ENCODE measurements around the gene NKX2-3. TPM values are rescaled to one million over a fixed set of nuclear protein-coding genes. Genes with fewer than 3 reads are reported as not detected.

NKX2-3 gene
- polyA plus RNA-seq, 3 donors: not detected

DNA sequence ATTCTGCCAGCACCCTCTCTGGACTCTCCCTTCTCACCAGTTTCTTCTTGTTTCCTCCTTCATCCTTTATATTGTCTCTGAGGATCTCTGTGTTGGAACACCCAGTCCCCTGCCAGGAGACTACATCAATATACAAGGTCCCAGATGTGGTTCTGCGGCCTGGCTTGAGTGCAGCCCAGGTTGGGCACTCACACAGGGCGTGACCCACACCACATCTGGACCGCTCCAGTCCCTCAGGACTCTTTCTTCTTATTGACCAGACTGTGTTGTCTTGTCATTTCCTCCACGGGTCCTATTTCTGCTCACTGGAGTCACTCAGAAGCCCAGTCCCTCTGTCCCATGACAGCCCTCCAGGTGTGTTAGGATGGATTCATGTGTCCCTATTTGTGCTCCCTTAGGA is 26.0 kb downstream of the NKX2-3 start:
- Mint-ChIP-seq H3K4me3 (no peak overlapping the region), H3K9me3 (no peaks in the 10 kb centered on the region), H3K27ac (peak overlapping the region in 1 of 7 donors; percentile 1), H3K36me3 (no peaks in the 10 kb centered on the region), H3K27me3 (ENCODE audit: low read depth in 3 of 3) (peaks cover 4 to 10% (median 4%) of the 10 kb centered on the region in 3 donors), H3K4me1 (peaks cover 10% of the 10 kb centered on the region)
- intact Hi-C loops (cut with micrococcal nuclease): no loop called here
- Histone ChIP-seq H3K9me3 (replicated peaks in 1 of 2; ENCODE audit: control insufficient read depth in 1 of 2, insufficient read depth in 1 of 2, low read length in 2 of 2) (no peaks in the 10 kb centered on the region), H3K4me2 (replicated peaks; ENCODE audit: extremely low read depth, low read length, poor library complexity, severe bottlenecking) (no peak overlapping the region), H3K4me3 (replicated peaks in 1 of 3; ENCODE audit: low read depth in 2 of 3, low read length in 3 of 3) (no peak overlapping the region), H2AFZ (ENCODE audit: insufficient read depth, low read depth, low read length, poor library complexity, severe bottlenecking) (no peak overlapping the region), H3K4me1 (ENCODE audit: control insufficient read depth in 1 of 2, insufficient read depth in 2 of 2, low read length in 2 of 2) (no peaks in the 10 kb centered on the region), H3K9ac (ENCODE audit: insufficient read depth, low read length, poor library complexity, severe bottlenecking) (no peak overlapping the region), H4K20me1 (ENCODE audit: insufficient read depth, low read length) (no peaks in the 10 kb centered on the region), H3K79me2 (ENCODE audit: insufficient read depth, low read length) (no peaks in the 10 kb centered on the region), H3K27ac (ENCODE audit: low read depth in 1 of 2, low read length in 2 of 2) (no peak overlapping the region), H3K27me3 (ENCODE audit: control insufficient read depth in 2 of 2, insufficient read depth in 2 of 2, low read length in 2 of 2) (peaks cover under 1 to 2% of the 10 kb centered on the region in 2 donors), H3K36me3 (replicated peaks in 1 of 2; ENCODE audit: control insufficient read depth in 1 of 2, insufficient read depth in 2 of 2, low read length in 2 of 2) (no peaks in the 10 kb centered on the region)
- no peak for TF ChIP-seq CTCF (IDR thresholded peaks at IDR 0.05)
- DNase-seq: no peak
- 100% methylated on average over 3 of the region's 4 CpGs for WGBS (ENCODE audit: insufficient coverage)

GRCh38 chr10:99560277-99561126 is 27.8 kb downstream of the NKX2-3 start:
- WGBS (ENCODE audit: insufficient coverage): 33% methylated on average over 1 of the region's 13 CpGs
- Histone ChIP-seq H3K36me3 (replicated peaks in 1 of 2; ENCODE audit: control insufficient read depth in 1 of 2, insufficient read depth in 2 of 2, low read length in 2 of 2) (no peaks in the 10 kb centered on the region), H3K27ac (ENCODE audit: low read depth in 1 of 2, low read length in 2 of 2) (no peak overlapping the region), H3K4me3 (replicated peaks in 1 of 3; ENCODE audit: low read depth in 2 of 3, low read length in 3 of 3) (no peak overlapping the region), H3K9me3 (replicated peaks in 1 of 2; ENCODE audit: control insufficient read depth in 1 of 2, insufficient read depth in 1 of 2, low read length in 2 of 2) (no peaks in the 10 kb centered on the region), H3K4me2 (replicated peaks; ENCODE audit: extremely low read depth, low read length, poor library complexity, severe bottlenecking) (no peak overlapping the region), H3K79me2 (ENCODE audit: insufficient read depth, low read length) (no peaks in the 10 kb centered on the region), H4K20me1 (ENCODE audit: insufficient read depth, low read length) (no peaks in the 10 kb centered on the region), H3K27me3 (ENCODE audit: control insufficient read depth in 2 of 2, insufficient read depth in 2 of 2, low read length in 2 of 2) (no peaks in the 10 kb centered on the region), H3K9ac (ENCODE audit: insufficient read depth, low read length, poor library complexity, severe bottlenecking) (no peak overlapping the region), H3K4me1 (ENCODE audit: control insufficient read depth in 1 of 2, insufficient read depth in 2 of 2, low read length in 2 of 2) (no peaks in the 10 kb centered on the region), H2AFZ (ENCODE audit: insufficient read depth, low read depth, low read length, poor library complexity, severe bottlenecking) (no peak overlapping the region)
- Mint-ChIP-seq H3K9me3 (no peaks in the 10 kb centered on the region), H3K4me1 (peaks cover 10% of the 10 kb centered on the region), H3K27ac (no peak overlapping the region), H3K4me3 (no peak overlapping the region), H3K27me3 (ENCODE audit: low read depth in 3 of 3) (peaks cover 2 to 3% (median 2%) of the 10 kb centered on the region in 3 donors), H3K36me3 (no peaks in the 10 kb centered on the region)
- intact Hi-C loops (cut with micrococcal nuclease): loop anchor here (1.0 to 5.0 kb wide), 3 partner anchors 52 to 152 kb away; no protein-coding TSS in a partner anchor
- DNase-seq: peak; percentile 25 to 62 (median 58)
- peak; percentile 89 for TF ChIP-seq CTCF (IDR thresholded peaks at IDR 0.05)
